HG02571 (cell line): ENCODE data around the gene TMEM89.

Source experiments
- ATAC-seq: cut with Tn5 transposase; IDR thresholded peaks from one replicate; pipeline ENCODE4 v1.9.1; 2021; ENCODE audit warnings: mild to moderate bottlenecking, moderate library complexity; ENCODE audit not compliant: unreplicated experiment

The TMEM89 gene

DNA sequence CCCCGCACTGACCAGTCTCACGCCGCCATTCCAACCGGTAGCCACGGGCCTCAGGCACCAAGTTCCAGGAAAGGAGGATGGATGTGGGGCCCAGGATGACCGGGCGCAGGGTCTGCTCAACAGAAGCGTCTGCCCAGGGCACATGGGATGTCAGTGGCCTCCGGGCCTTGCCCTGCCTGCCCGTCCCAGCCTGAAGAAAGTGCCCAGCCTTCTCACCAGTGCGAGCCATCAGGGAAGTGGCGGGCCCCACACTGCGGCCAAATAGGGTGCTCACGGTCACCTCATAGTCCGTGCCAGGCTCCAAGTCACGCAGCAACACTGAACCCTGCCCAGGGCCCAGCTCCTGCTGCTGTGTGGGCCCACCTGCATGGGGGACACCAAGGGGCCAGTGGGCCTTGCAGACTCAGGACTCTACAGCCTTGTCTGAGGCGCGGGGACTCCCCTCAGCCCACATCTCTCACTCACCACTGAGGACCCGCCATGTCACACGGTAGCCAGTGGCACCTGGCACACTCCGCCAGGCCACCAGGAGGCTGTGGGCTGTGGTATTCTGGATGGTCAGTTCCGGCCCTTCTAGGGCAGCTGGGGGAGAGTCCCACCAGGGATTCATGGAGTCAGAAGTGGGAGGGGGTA lies 29.6 kb downstream of the TMEM89 start:
- no peak for ATAC-seq

GRCh38 chr3:48591436-48591835 lies 30.1 kb downstream of the TMEM89 start:
- ATAC-seq: no peak

GRCh38 chr3:48588230-48588629 lies 33.3 kb downstream of the TMEM89 start:
- ATAC-seq: no peak

- ATAC-seq: no peak
These were observed 33.9 kb downstream of the TMEM89 start for GRCh38 chr3:48587686-48588085.

- no peak for ATAC-seq
These were observed 36.2 kb downstream of the TMEM89 start for GRCh38 chr3:48585411-48585810.

DNA sequence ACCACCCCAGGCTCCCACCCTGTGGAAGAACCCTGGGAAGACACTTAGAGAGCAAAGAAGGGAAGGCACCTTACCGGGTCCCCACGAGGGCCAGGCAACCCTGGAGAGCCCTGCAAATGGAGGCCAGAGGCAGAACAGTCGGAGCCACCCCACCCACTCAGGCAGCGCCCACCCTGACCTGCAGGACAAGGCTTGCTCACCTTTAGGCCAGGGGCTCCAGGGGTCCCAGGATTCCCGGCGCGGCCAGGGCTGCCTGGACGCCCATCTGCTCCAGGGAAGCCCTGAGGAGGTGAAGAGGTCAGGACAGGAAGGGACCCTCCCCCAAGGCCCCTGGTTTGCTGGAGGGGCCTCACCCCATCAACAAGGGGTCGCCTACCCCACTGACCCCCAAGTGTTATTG lies 36.7 kb downstream of the TMEM89 start:
- no peak for ATAC-seq

- no peak for ATAC-seq
These were observed 39.7 kb downstream of the TMEM89 start for GRCh38 chr3:48581621-48582481.

- ATAC-seq: no peak
These were observed 44.9 kb downstream of the TMEM89 start for GRCh38 chr3:48576647-48577046.

DNA sequence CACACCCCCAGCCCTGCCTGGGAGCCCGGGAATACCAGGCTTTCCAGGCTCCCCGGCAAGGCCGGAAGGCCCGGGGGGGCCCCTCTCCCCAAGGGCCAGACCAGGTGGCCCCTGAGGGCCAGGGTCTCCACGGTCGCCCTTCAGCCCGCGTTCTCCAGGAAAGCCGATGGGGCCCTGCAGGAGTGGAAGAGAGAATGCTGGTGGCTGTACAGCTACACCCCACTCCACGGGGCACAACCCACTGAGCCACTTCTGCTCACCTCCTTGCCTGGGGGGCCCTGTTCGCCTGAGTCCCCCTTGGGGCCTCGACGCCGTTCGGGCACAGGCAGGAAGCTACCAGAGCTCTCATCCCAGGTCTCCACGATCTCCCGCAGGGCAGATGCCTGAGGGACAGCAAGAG lies 46.2 kb downstream of the TMEM89 start:
- ATAC-seq: no peak

GRCh38 chr3:48573973-48574585 lies 47.5 kb downstream of the TMEM89 start:
- no peak for ATAC-seq

DNA sequence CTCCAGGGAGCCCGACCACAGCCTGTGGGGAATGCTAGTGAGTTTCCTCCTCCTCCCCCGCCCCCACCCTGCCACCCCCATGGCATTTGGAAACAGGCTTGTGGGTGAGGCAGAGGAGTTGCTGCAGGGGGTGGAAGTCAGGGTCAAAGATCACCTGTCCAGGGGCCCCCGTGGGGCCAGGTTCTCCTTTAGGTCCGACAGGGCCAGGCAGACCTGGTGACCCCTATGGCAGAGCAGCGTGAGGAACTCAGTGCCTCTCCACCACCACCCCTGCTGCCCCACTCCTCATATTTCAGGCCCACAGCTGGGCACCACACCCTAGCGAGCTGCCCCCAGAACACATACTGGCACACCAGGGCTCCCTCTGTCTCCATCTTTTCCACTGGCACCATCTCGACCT lies 49.1 kb downstream of the TMEM89 start:
- ATAC-seq: no peak

DNA sequence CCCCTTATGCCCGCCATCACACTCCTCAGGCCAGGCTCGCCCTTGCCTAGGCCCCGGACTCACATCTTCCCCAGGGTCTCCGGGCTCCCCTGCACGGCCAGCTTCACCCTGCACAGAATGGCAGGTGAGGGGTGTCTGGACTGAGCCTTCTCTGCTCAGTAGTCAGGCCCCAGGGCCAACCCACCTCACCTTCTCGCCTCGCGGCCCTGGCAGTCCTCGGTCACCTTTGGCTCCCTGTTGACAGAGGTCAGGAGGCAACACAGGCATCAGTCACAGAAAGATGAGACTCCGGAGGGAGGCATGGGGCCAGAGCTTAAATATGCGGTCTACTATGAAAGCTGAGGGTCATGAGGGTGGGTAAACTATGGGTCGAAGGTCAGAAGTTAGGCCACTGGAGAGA lies 49.6 kb downstream of the TMEM89 start:
- no peak for ATAC-seq
